ENCODE data around the gene PRRG3.

DNA sequence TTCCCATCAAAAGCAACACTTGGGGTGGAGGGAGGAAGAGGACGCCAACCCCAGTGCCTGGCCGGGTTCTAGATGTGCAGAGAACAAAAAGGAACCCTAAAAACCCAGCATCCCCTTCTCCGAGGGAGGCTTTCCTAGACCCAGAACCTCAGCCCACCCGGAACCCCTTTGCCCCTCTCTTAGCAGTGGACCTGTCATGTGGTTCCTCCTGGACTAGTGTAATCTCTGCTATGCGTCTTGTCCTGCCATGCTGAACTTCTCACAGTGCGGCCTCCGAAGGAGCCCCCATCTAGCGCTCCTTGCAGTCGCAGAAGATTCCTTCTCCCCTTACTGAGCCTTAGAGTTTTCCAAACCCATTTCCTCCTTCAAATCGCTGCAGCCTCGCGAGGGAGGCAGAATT, 1.1 kb upstream of the PRRG3 start:
- TF ChIP-seq, protein P1, sequence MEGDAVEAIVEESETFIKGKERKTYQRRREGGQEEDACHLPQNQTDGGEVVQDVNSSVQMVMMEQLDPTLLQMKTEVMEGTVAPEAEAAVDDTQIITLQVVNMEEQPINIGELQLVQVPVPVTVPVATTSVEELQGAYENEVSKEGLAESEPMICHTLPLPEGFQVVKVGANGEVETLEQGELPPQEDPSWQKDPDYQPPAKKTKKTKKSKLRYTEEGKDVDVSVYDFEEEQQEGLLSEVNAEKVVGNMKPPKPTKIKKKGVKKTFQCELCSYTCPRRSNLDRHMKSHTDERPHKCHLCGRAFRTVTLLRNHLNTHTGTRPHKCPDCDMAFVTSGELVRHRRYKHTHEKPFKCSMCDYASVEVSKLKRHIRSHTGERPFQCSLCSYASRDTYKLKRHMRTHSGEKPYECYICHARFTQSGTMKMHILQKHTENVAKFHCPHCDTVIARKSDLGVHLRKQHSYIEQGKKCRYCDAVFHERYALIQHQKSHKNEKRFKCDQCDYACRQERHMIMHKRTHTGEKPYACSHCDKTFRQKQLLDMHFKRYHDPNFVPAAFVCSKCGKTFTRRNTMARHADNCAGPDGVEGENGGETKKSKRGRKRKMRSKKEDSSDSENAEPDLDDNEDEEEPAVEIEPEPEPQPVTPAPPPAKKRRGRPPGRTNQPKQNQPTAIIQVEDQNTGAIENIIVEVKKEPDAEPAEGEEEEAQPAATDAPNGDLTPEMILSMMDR (IDR thresholded peaks at IDR 0.05): no peak
- TF ChIP-seq ATF1 (CRISPR knock-in tag; IDR thresholded peaks at IDR 0.05) (no peak), SMAD3 (CRISPR knock-in tag; IDR thresholded peaks at IDR 0.05; ENCODE audit: borderline replicate concordance) (no peak), ZNF423 (CRISPR knock-in tag; IDR thresholded peaks at IDR 0.05) (no peak)
- TF ChIP-seq, protein P2, sequence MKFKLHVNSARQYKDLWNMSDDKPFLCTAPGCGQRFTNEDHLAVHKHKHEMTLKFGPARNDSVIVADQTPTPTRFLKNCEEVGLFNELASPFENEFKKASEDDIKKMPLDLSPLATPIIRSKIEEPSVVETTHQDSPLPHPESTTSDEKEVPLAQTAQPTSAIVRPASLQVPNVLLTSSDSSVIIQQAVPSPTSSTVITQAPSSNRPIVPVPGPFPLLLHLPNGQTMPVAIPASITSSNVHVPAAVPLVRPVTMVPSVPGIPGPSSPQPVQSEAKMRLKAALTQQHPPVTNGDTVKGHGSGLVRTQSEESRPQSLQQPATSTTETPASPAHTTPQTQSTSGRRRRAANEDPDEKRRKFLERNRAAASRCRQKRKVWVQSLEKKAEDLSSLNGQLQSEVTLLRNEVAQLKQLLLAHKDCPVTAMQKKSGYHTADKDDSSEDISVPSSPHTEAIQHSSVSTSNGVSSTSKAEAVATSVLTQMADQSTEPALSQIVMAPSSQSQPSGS (CRISPR knock-in tag; IDR thresholded peaks at IDR 0.05; ENCODE audit: borderline replicate concordance, low read depth): no peak

Data from WTC11 (cell line).